ENCODE measurements around the gene PCBP3. TPM values are rescaled to one million over a fixed set of nuclear protein-coding genes. Genes with fewer than 3 reads are reported as not detected.

Gene PCBP3
- total and polyA plus RNA-seq, 2 of the 13 experiments (the other 11 are each of a cell fraction or from before 2014, with no cell fraction given), result not detected

DNA sequence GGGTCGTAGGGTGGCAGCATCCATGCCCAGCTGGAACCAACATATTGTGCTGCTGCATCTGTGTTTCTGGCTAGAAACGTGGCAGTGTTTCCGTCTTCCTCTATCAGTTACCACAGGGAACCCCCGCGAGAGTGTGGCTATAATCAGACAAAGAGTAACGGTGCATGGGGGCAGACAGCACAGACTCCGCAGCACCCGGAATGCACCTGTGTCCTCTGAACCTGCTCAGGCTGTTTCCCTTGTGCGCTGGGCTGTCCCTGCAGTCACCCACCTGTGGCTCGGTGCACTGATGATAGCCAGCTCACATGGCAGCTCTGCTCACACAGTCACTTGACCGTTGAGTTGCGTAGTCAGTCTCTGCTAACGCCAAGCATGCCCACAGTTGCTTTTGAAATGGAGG, 11.4 kb upstream of the PCBP3 start:
- intact Hi-C loops (cut with micrococcal nuclease; ENCODE audit: unreplicated experiment), result no loop called here
- CTCF ChIA-PET (ENCODE audit: low intra/inter-chr PET ratio, low total read pairs), result no interaction called here

More for the DNA sequence above, 11.4 kb upstream of the PCBP3 start:
- no peak overlapping the region for H3K4me2 ChIP-seq (ENCODE audit: low read depth, low read length)
- H3K27me3 ChIP-seq (ENCODE audit: control insufficient read depth in 1 of 2, insufficient read depth in 2 of 2, low read length in 2 of 2), result peaks cover 3 to 7% of the 10 kb centered on the region in 2 experiments; a peak in 3 of 5 replicates
- ATAC-seq (no peak), FAIRE-seq (no peak), DNase-seq (ENCODE audit: low spot score) (no peak)
- H3K36me3 ChIP-seq (replicated peaks in 1 of 2; ENCODE audit: control insufficient read depth in 1 of 2, insufficient read depth in 2 of 2, low read length in 2 of 2), result no peaks in the 10 kb centered on the region
- 0 out of 2 replicates have a peak, but pooled peaks cover 6% of the 10 kb centered on the region for H3K9me3 ChIP-seq (ENCODE audit: low read length)
- POLR2A ChIA-PET, result no interaction called here
- TF ChIP-seq CBX1 (IDR thresholded peaks at IDR 0.05; ENCODE audit: low read depth) (no peak), GTF2F1 (IDR thresholded peaks at IDR 0.05; ENCODE audit: low read length) (no peak), KDM6A (CRISPR knock-in tag; IDR thresholded peaks at IDR 0.05; ENCODE audit: low read depth) (no peak), POLR2A (IDR thresholded peaks at IDR 0.05; ENCODE audit: insufficient read depth in 1 of 2, low read depth in 2 of 2, low read length in 2 of 2) (no peak), ZBTB1 (CRISPR knock-in tag; IDR thresholded peaks at IDR 0.05; ENCODE audit: borderline replicate concordance) (no peak)
- TF ChIP-seq, protein P1, sequence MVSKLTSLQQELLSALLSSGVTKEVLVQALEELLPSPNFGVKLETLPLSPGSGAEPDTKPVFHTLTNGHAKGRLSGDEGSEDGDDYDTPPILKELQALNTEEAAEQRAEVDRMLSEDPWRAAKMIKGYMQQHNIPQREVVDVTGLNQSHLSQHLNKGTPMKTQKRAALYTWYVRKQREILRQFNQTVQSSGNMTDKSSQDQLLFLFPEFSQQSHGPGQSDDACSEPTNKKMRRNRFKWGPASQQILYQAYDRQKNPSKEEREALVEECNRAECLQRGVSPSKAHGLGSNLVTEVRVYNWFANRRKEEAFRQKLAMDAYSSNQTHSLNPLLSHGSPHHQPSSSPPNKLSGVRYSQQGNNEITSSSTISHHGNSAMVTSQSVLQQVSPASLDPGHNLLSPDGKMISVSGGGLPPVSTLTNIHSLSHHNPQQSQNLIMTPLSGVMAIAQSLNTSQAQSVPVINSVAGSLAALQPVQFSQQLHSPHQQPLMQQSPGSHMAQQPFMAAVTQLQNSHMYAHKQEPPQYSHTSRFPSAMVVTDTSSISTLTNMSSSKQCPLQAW (CRISPR knock-in tag; IDR thresholded peaks at IDR 0.05), result no peak
- TF ChIP-seq, protein P2, sequence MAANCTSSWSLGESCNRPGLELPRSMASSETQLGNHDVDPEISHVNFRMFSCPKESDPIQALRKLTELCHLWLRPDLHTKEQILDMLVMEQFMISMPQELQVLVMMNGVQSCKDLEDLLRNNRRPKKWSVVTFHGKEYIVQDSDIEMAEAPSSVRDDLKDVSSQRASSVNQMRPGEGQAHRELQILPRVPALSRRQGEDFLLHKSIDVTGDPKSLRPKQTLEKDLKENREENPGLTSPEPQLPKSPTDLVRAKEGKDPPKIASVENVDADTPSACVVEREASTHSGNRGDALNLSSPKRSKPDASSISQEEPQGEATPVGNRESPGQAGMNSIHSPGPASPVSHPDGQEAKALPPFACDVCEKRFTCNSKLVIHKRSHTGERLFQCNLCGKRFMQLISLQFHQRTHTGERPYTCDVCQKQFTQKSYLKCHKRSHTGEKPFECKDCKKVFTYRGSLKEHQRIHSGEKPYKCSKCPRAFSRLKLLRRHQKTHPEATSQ (CRISPR knock-in tag; IDR thresholded peaks at IDR 0.05; ENCODE audit: borderline replicate concordance), result no peak
- TF ChIP-seq, protein P3, sequence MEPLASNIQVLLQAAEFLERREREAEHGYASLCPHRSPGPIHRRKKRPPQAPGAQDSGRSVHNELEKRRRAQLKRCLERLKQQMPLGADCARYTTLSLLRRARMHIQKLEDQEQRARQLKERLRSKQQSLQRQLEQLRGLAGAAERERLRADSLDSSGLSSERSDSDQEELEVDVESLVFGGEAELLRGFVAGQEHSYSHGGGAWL (CRISPR knock-in tag; IDR thresholded peaks at IDR 0.05), result no peak
- TF ChIP-seq, protein P4, sequence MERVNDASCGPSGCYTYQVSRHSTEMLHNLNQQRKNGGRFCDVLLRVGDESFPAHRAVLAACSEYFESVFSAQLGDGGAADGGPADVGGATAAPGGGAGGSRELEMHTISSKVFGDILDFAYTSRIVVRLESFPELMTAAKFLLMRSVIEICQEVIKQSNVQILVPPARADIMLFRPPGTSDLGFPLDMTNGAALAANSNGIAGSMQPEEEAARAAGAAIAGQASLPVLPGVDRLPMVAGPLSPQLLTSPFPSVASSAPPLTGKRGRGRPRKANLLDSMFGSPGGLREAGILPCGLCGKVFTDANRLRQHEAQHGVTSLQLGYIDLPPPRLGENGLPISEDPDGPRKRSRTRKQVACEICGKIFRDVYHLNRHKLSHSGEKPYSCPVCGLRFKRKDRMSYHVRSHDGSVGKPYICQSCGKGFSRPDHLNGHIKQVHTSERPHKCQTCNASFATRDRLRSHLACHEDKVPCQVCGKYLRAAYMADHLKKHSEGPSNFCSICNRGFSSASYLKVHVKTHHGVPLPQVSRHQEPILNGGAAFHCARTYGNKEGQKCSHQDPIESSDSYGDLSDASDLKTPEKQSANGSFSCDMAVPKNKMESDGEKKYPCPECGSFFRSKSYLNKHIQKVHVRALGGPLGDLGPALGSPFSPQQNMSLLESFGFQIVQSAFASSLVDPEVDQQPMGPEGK (CRISPR knock-in tag; IDR thresholded peaks at IDR 0.05), result no peak
- TF ChIP-seq, protein P5, sequence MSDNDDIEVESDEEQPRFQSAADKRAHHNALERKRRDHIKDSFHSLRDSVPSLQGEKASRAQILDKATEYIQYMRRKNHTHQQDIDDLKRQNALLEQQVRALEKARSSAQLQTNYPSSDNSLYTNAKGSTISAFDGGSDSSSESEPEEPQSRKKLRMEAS (IDR thresholded peaks at IDR 0.05), result no peak
- no peaks in the 10 kb centered on the region for H3K79me2 ChIP-seq (ENCODE audit: insufficient read depth, low read length)
- H3K4me1 ChIP-seq (ENCODE audit: insufficient read depth, low read length), result no peaks in the 10 kb centered on the region
- no peak overlapping the region for H3K9ac ChIP-seq (ENCODE audit: insufficient read depth, low read depth, low read length)
- no peak overlapping the region for H2AFZ ChIP-seq (ENCODE audit: low read length)
- WGBS (ENCODE audit: low lambda C conversion rate), result 51% methylated on average over 5 of the region's 13 CpGs
- no peaks in the 10 kb centered on the region for H4K20me1 ChIP-seq (ENCODE audit: insufficient read depth, low read length)
- H3K27ac ChIP-seq (ENCODE audit: extremely low read length, insufficient read depth, low read length), result no peak overlapping the region
- no TSS peak for BruUV-seq (replicated peaks)
- no peak overlapping the region for H3K4me3 ChIP-seq (replicated peaks in 1 of 3; ENCODE audit: insufficient read depth in 1 of 3, low read depth in 2 of 3, low read length in 3 of 3)
- in situ Hi-C loops (cut with HindIII; ENCODE audit: extremely low pct_ligation_motif_present, low pct_unique_long_range_greater_than_20kb), result no loop called here

Measured in HepG2 (cell line).